Measurements from ENCODE around the gene RBBP6. TPM values are rescaled to one million over a fixed set of nuclear protein-coding genes. Genes with fewer than 3 reads are reported as not detected.
A peak's percentile ranks its signal among the peaks of the same experiment; 100 is the strongest.

RBBP6 gene
- total RNA-seq, 4 donors from 2014 or later: 101 to 174 (median 108) TPM

- intact Hi-C loops (cut with DNase I; ENCODE audit: low total_unique reads): no loop called here
- DNase-seq (ENCODE audit: low spot score in 2 of 2): peak; percentile 82 to 95
- H3K4me3 ChIP-seq (ENCODE audit: low read depth, poor library complexity, severe bottlenecking): no peak overlapping the region
- 33 to 37% methylated on average over 20 of the region's 20 CpGs for WGBS, 2 donors
- TF ChIP-seq CTCF (IDR thresholded peaks at IDR 0.05) (peak in 1 of 3 donors; percentile 76), POLR2A (IDR thresholded peaks at IDR 0.05) (no peak)
Observed at GRCh38 chr16:24516900-24517669, 22.3 kb upstream of the RBBP6 start.

- TF ChIP-seq CTCF (IDR thresholded peaks at IDR 0.05) (no peak), POLR2A (IDR thresholded peaks at IDR 0.05) (no peak)
- no peak for DNase-seq (ENCODE audit: low spot score in 2 of 2)
- intact Hi-C loops (cut with DNase I; ENCODE audit: low total_unique reads): no loop called here
- no peak overlapping the region for H3K4me3 ChIP-seq (ENCODE audit: low read depth, poor library complexity, severe bottlenecking)
Observed at GRCh38 chr16:24518498-24518897, 20.9 kb upstream of the RBBP6 start.

- H3K4me3 ChIP-seq (ENCODE audit: low read depth, poor library complexity, severe bottlenecking): no peak overlapping the region
- intact Hi-C loops (cut with DNase I; ENCODE audit: low total_unique reads): no loop called here
- DNase-seq (ENCODE audit: low spot score in 2 of 2): peak in 1 of 2 donors; percentile 68
- TF ChIP-seq CTCF (IDR thresholded peaks at IDR 0.05) (no peak), POLR2A (IDR thresholded peaks at IDR 0.05) (no peak)
- WGBS, 2 donors: 58 to 74% methylated on average over 3 of the region's 3 CpGs
Observed at GRCh38 chr16:24520983-24521382, 18.4 kb upstream of the RBBP6 start.

- H3K4me3 ChIP-seq (ENCODE audit: low read depth, poor library complexity, severe bottlenecking): no peak overlapping the region
- 92% methylated on average over 13 of the region's 13 CpGs for WGBS, 2 donors
- intact Hi-C loops (cut with DNase I; ENCODE audit: low total_unique reads): no loop called here
- TF ChIP-seq CTCF (IDR thresholded peaks at IDR 0.05) (no peak), POLR2A (IDR thresholded peaks at IDR 0.05) (no peak)
- DNase-seq (ENCODE audit: low spot score in 2 of 2): peak in 1 of 2 donors; percentile 68
Observed at GRCh38 chr16:24522751-24523150, 16.6 kb upstream of the RBBP6 start.

GRCh38 chr16:24523569-24523968, 15.8 kb upstream of the RBBP6 start:
- intact Hi-C loops (cut with DNase I; ENCODE audit: low total_unique reads): no loop called here
- H3K4me3 ChIP-seq (ENCODE audit: low read depth, poor library complexity, severe bottlenecking): no peak overlapping the region
- DNase-seq (ENCODE audit: low spot score in 2 of 2): peak in 1 of 2 donors; percentile 61
- WGBS, 2 donors: 36 to 50% methylated on average over 7 to 8 of the region's 8 CpGs
- TF ChIP-seq POLR2A (IDR thresholded peaks at IDR 0.05): no peak
- TF ChIP-seq CTCF (IDR thresholded peaks at IDR 0.05): no peak

Measured in lower leg skin (tissue), 4 donors.